ENCODE measurements around the gene TMEM63A.
"Not testable (repeated sequence)": the region's sequence is repeated elsewhere in the genome, so short reads cannot be mapped to it uniquely, and the experiment has no call there.

TMEM63A gene

GRCh38 chr1:225809842-225810578 is 72.2 kb downstream of the TMEM63A start, which contains the start of gene EPHX1:
EPHX1 (plus strand) TSS chr1:225810124; CDS start chr1:225828730, 18,606 bp downstream.
- DNase-seq (ENCODE audit: low read depth), result peak; percentile 79
- TF ChIP-seq, protein P1, sequence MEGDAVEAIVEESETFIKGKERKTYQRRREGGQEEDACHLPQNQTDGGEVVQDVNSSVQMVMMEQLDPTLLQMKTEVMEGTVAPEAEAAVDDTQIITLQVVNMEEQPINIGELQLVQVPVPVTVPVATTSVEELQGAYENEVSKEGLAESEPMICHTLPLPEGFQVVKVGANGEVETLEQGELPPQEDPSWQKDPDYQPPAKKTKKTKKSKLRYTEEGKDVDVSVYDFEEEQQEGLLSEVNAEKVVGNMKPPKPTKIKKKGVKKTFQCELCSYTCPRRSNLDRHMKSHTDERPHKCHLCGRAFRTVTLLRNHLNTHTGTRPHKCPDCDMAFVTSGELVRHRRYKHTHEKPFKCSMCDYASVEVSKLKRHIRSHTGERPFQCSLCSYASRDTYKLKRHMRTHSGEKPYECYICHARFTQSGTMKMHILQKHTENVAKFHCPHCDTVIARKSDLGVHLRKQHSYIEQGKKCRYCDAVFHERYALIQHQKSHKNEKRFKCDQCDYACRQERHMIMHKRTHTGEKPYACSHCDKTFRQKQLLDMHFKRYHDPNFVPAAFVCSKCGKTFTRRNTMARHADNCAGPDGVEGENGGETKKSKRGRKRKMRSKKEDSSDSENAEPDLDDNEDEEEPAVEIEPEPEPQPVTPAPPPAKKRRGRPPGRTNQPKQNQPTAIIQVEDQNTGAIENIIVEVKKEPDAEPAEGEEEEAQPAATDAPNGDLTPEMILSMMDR (conservative IDR thresholded peaks at IDR 0.05; ENCODE audit: control insufficient read depth, insufficient read depth, low read depth, low read length), result no peak
- peak within 1 kb of the TSS; percentile 61 for H3K4me3 ChIP-seq (ENCODE audit: control insufficient read depth, low read depth, low read length)

- no peak overlapping the region for H3K4me3 ChIP-seq (ENCODE audit: control insufficient read depth, low read depth, low read length)
- DNase-seq (ENCODE audit: low read depth), result no peak
Observed at GRCh38 chr1:225808136-225808535, 74.0 kb downstream of the TMEM63A start.

GRCh38 chr1:225806736-225807135 is 75.4 kb downstream of the TMEM63A start:
- not testable (repeated sequence) for H3K4me3 ChIP-seq (ENCODE audit: control insufficient read depth, low read depth, low read length); DNase-seq (ENCODE audit: low read depth)

More at GRCh38 chr1:225808136-225808535, 74.0 kb downstream of the TMEM63A start:
- TF ChIP-seq, protein P1 (conservative IDR thresholded peaks at IDR 0.05; ENCODE audit: control insufficient read depth, insufficient read depth, low read depth, low read length), result no peak

DNA sequence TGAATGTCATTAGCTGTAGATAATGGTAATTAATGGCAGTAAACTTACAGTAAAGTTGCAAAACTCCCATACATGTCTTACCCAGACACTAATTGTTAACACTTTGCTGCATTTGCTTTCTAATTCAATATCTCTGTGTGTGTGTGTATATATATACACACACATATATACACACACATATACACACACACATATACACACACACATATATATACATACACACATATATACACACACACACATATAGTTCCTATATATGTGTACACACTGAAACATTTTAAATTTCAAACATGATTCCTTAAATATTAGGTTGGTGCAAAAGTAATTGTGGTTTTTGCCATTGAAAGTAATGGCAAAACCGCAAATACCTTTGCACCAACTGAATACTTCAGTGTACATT is 75.9 kb downstream of the TMEM63A start:
- DNase-seq (ENCODE audit: low read depth), result no peak
- TF ChIP-seq, protein P1 (conservative IDR thresholded peaks at IDR 0.05; ENCODE audit: control insufficient read depth, insufficient read depth, low read depth, low read length), result no peak
- no peak overlapping the region for H3K4me3 ChIP-seq (ENCODE audit: control insufficient read depth, low read depth, low read length)

GRCh38 chr1:225801146-225801545 is 81.0 kb downstream of the TMEM63A start:
- not testable (repeated sequence) for DNase-seq (ENCODE audit: low read depth)

DNA sequence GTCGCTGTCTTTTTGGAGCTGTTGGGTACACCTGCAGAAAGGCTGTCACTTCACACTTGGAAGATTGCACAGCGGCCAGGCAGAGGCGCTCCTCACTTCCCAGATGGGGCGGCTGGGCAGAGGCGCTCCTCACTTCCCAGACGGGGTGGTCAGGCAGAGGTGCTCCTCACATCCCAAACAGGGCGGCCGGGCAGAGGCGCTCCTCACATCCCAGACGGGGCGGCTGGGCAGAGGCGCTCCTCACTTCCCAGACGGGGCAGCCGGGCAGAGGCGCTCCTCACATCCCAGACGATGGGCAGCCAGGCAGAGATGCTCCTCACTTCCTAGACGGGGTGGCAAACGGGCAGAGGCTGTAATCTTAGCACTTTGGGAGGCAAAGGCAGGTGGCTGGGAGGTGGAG is 86.1 kb downstream of the TMEM63A start:
- not testable (repeated sequence) for DNase-seq (ENCODE audit: low read depth); H3K4me3 ChIP-seq (ENCODE audit: control insufficient read depth, low read depth, low read length)

More at GRCh38 chr1:225801146-225801545, 81.0 kb downstream of the TMEM63A start:
- not testable (repeated sequence) for H3K4me3 ChIP-seq (ENCODE audit: control insufficient read depth, low read depth, low read length)

All from fibroblast of mammary gland (primary cell).